NCI-H2171 treated with DMSO at 0.1 percent for 48 hours (cell line): ENCODE measurements around the gene POLR3B.
"Not testable (repeated sequence)": the region's sequence is repeated elsewhere in the genome, so short reads cannot be mapped to it uniquely, and the experiment has no call there.

Experiments
- DNase-seq: peaks from one replicate; lab custom pipeline; 2025; lab: John Stamatoyannopoulos, UW

Gene POLR3B

DNA sequence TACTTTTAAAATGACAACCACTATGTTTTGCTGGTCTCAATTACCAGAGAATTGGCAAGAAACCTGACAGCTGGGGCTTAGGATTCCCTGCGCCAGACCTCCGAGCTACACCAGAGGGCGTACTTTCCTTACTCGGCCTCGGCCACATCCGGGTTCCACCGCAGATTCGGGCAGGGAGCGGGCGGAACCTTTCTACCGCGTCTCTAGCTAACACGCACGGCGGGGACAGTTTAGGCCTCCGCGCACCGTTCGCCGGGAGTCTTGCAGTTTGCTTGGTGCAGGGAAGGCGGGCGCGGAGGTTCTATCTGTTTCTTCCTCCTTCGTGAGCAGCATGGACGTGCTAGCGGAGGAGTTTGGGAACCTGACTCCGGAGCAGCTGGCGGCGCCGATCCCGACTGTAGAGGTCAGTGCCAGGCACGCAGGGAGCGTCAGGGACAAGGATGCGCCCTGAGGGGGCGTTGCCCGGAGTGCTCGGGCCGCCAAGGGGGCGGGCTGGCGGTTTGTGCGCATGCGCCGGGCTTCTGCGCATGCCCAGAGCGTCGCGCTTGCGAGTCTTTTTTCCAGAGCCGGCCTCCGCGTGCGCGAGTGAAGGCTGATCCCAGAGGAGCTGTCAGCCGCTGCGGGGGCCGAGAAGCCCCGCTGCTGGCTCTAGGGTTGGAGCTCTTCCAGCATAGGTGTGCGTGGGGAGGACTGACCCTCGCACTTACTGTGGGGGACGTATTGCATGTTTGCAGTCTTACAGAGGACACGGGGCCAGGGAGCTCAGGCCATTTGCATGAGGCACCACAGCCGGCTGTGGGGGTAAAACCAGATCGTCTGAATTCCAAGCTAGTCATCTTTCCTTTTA lies at the start of gene POLR3B:
Gene POLR3B (plus strand): TSS at position 200 of the 847 bp plus-strand sequence. CDS start 132 bp downstream, at position 332.
- DNase-seq = peak; percentile 96

DNA sequence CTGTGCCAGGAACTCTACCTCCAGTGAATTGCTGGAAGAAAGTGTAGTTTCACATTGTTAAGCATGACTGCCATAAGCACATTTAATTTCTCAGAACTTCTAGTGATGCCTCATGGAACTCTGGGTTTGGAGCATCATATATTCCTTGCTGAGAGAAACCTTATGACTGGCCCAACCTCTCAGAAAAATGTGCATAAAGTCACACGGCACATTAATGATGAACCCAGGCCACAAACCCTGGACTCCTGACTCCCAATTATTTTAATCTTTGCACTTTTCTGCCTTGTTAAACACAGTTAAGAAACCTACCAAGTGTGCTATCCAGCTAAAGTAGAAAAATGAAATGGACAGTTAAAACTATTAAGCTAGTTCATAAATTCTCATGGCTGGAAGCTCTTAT lies 49.4 kb upstream of the POLR3B start:
- DNase-seq = no peak

DNA sequence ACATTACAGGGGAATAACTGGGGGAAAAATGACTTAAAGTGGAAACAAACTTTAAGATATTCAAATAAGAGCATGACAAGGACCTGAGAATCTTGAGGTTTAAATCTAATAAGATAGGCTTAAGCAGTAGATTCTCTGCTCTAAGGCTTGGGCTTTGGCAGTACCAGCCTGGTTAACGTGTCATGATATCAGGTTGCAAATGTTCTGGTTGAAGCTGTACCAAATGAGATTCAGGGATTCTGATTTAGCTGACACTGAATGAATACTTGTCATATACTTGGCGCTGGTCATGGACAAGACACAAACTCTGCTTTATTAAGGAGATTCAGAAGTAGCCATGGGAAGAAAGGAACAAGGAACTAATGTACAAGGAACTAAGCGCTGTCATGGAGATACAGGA lies 48.9 kb upstream of the POLR3B start:
- DNase-seq = no peak

DNA sequence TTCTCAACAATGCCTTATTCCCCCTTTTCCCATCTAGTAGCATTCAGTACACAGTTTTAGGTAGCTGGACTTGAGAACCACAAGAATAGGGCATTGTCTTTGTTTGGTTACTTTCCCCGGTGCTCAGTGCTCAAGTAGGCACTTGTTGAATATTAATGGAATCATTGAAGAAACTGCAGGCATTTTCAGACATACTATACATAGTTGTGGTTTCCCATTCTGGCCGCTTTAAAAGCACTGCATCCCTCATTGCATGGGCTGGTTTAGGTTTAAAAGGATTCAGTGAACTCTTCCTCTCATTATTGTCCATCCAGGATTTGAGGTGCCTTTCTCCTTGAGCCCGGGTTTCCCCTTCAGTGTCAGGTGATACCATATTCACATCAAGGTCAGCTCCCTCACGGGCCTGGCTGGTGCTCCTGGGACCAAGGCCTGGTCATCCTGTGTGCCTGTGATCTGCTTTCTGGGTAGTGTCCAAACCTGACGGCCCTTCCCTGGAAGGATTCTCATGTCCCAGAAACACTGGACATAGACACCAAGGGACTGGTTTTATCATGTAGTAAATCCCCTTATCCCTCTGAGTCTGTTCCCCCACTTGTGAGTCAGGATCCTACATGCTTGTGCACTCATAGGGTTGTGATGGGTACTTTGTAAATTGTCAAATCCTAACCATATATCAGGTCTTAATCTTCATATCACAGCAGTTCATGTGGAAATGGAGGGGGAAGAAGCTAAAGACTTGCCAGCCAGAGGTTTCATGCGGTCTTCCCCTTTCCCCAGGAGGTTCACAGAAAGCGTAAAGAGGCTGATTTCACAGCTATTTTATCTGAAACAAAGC lies 47.7 kb upstream of the POLR3B start:
- no peak for DNase-seq

DNA sequence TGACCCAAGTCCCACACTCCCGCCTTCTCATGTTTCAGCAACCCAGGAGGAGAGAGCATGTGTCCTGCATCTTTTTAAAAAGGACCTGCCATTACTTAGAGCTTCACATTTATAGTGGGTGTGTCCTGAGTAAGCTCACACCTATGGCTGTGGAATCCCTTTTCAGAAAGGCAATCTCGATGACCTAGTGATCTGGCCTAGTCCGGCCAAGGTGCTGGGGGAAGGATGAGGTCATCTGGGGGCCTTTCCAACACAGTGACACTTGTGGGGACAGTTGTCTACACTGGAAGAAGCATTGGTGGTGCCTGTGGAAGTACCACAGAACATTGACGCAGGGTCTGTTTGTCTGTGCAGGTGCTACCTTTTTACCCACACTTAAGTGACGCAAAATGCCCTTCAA lies 46.9 kb upstream of the POLR3B start:
- no peak for DNase-seq

DNA sequence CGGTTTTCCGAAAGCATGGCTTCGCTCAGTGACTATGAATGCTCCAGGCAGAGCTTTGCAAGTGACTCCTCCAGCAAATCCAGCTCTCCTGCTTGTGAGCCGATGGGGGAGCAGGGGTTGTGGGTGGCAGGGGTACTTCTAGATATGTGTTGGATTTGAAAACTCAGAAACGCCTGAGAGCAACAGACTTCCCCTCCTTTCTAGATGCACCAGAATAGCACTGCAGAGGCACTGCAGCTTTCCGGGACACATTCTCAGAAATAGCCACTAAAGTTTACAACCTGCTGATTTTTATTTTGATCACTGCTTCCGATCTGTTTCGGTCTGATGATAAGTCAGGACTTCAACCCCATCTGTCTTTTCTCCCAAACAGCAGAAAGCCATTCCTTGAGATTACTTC lies 46.4 kb upstream of the POLR3B start:
- DNase-seq = no peak

DNA sequence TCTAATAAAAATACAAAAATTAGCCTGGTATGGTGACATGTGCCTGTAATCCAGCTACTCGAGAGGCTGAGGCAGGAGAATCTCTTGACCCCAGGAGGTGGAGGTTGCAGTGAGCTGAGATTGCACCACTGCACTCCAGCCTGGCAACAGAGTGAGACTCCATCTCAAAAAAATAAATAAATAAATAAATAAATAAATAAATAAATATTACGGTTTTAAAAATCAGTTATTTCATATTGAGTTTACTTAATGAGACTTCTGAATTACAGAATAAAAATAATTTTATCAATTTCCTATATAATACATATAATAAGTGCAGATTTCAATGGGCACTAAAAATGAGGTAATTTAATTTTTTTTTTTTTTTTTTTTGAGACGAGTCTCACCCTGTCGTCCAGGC lies 44.1 kb upstream of the POLR3B start:
- not testable (repeated sequence) for DNase-seq

DNA sequence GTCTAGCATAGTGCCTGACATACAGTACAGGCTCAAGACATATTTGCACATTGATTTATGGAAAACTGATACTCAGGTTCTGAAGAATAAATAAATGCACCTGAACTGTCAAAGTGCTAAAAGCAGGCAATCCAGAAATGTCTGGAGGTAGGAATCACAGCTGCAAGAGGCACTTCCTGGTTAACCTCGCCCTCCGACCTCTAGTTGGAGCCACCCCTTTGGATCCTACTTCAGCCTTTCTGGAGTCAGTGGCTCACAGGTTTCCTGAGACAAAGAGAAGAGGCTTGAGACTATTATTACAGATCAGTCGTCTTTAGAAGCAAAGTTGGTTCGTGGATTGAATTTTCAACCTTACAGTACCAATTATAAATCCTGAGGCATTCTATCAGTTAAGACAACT lies 42.0 kb upstream of the POLR3B start:
- DNase-seq = no peak

DNA sequence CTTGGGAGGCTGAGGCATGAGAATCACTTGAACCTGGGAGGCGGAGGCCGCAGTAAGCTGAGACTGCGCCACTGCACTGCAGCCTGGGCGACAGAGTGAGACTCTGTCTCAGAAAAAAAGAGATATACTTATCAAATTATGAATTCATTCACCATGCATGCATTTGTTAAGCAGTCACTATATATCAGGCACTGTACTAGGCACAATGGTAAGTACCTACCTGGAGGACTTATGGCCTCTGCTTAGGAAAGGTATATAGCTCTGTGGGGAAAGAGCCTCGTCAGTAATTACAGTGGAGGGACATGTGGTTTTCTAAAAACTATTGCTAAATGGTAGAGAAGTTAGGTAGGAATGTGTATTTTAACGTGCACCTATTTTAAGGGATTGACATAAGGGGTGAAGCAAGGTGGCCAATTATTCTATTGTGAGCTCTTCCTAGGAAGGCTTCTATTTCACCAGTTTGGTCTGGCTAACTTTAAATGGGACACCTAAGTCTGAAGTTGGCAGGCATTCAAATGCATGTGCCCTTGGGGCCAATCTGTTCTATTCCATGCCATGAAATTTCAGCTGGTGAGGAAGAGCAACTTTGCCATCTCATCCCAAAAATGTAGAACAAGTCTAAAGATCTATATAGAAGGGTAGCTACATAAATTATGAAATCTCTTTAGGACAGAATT lies 40.0 kb upstream of the POLR3B start:
- DNase-seq = peak; percentile 63

DNA sequence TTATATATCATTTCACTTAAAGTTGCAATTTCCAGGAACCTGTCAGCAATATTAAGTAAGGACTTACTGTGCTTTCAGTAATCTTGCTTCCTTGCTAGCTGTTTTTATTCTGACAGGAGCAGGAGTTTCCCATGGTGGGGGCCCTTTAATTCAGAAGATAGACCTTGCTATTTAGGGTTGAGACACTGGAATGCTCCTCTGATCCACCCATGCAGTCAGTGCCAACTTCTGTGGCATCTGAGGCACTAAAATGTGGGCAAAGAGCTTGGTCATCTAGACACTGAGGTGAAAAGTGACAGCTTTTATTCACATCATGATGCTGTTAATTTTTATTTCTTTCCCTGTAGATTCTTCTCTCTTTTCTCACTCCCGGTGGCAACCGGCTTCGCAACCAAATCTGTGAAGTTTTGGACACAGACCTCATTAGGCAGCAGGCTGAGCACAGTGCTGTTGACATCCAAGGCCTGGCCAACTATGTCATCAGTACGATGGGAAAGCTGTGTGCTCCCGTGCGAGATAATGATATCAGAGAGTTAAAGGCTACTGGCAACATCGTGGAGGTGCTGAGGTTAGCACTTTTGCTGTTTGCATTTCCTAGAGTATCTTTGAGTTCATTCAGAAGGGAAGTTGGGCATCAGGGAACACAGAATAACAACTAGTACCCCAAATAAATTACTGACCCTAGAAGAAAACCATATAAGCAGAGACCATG lies 36.3 kb upstream of the POLR3B start:
- DNase-seq = no peak

DNA sequence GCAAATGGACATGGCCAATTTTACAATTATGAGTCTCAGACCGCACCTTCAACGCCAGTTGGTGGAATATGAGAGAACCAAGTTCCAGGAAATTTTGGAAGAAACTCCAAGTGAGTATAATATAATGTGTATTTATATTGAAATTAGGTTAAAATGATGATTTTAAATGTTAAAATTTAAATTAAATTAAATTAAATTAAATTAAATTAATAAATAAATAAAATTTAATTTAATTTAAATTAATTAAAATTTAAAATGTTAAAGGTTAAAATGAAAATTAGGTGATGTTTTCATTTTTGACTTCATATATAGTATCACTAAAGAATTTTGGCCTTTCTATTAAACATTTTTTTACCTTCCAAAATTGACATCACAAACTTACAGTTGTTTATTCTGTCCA lies 34.0 kb upstream of the POLR3B start:
- DNase-seq = no peak

DNA sequence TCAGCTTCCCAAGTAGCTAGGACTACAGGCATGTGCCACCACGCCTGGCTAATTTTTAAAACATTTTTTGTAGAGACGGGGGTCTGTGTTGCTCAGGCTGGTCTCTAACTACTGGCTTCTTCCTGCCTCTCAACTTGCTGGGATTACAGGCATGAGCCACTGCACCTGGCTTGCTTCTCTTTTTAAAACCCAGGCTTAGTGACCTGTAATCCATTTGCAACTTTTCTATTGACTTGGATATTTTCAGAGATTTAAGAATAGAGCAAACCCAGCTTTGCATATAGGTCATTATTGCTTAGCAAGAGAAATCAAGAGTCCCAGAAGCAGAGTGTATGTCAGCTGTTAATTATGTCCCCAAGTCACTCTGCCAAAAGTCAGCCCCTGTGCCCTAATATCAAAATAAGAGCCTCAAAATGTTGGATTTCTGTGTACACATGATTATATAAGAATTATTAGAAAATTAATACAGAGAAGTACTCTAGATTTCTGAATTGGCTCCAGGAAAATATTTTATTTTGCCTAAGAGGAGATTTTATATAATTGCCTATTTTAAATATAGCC lies 30.2 kb upstream of the POLR3B start:
- no peak for DNase-seq

DNA sequence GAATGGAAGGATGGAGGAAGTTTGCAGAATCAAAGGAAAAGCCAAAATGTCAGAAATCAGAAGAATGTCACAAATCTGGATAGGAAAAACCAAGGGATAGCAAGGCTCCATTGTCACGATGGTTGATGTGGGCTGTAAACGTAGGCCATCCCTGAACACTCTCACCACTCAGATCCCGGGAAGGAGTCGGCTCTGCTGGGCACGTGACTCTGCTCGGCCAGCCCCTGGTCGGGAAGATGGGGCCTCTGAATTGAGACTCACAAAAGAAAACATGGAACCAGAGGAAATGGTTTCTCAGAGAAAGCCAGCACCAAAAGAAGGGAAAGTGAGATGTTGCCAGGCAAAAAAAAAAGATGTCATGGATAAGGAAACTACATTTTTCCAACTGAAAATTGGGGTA lies 28.8 kb upstream of the POLR3B start:
- no peak for DNase-seq

DNA sequence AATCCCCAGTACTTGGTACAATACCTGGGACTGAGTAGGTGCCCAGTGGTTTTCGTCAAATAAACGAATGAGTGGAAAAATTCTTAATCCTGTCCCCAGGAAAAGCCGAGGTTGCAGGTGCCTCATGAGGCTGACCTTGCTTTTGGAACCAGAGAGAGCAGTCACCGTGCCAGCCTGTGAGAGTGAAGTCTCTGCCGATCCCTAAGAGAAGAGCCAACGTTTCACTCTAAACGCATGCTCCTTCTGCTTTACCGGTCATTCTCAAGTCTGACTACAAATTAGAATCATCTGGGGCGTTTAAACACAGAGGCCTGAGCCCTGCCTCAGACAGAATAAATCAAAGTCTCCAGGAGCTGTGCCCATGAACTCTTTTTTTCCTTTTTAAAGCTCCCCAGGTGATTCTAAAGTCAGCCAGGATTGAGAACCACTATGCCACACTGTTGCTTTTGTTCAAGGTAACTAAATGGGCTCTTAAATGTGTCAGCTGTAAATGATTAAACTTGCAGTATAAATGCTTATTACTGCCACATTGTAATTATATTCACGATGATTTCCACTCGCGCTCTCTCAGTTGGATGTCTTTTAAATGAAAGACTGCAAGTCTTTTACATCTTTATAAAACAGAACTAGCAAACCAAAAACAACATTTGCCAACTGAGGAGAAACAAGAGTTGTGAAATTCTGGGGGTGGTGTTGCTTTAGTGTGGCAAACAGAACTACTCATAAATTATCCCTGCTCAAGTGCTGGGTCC lies 28.1 kb upstream of the POLR3B start:
- DNase-seq = no peak

DNA sequence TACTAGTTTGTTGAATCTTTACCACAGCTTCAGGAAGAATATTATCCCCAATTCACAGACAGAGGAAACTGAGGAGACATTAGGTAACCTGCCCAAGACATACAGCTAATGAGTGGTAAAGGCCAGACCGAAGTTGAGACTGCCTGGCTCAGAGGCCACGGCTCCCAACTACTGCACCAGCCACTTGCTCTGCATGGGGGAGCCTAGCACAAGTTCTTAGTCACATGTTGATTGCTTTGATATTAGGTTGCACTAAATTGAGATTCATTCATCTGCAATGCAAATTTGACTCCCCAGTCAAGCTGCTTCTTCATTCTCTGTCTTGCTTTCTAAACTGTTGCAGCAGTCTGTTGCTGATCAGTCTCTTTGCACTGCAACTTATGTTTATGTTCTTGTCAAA lies 25.9 kb upstream of the POLR3B start:
- peak; percentile 54 for DNase-seq

DNA sequence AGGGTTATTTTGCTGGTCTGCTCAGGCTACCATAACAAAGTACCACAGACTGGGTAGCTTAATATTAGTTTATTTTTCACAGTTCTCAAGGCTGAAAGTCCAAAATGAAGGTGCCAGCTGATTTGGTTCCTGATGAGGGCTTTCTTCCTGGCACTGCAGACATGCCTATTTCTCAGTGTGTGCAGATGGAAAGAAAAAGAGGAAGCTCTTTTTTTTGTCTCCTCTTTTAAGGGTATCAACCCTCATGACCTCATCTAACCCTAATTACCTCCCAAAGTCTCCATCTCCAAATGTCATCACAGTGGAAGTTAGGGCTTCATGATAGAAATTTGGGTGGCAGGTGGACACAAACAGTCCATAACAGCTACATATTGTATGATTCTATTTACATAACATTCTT lies 25.0 kb upstream of the POLR3B start:
- no peak for DNase-seq

DNA sequence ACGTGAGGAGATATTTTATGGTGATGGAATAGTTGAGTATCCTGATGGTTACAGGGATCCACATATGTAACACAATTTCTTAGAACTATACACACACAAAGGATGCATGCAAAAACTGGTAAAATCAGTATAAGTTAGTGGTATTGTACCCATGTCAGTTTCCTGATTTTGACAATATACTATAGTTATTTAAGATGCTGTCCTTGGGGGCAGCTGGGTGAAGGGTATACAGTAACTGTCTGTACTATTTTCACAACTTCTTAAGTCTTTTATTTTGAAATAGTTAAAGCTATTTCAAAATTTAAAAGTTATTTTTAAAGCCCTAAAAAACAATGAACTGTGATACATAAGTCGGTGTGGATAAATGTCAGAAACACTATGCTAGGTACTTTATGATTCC lies 24.5 kb upstream of the POLR3B start:
- DNase-seq = no peak

DNA sequence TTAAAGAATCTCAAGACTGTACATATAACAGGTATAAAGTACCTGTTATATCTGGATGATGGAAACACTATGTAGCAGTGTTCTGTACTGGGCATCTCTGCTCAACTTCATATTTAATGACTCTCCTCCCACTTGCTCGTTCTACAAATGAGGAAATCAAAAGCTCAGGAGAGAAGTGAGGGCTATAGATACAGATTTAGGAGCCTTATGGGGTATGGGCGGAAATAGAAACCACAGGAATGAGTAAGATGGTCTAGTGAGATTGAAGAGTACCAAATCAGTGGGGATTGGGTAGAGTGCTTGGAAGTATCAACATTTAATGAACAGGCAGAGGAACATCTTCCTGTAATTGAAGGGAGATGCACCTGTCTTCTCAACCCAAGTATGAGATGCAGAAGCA lies 23.8 kb upstream of the POLR3B start:
- DNase-seq = no peak

DNA sequence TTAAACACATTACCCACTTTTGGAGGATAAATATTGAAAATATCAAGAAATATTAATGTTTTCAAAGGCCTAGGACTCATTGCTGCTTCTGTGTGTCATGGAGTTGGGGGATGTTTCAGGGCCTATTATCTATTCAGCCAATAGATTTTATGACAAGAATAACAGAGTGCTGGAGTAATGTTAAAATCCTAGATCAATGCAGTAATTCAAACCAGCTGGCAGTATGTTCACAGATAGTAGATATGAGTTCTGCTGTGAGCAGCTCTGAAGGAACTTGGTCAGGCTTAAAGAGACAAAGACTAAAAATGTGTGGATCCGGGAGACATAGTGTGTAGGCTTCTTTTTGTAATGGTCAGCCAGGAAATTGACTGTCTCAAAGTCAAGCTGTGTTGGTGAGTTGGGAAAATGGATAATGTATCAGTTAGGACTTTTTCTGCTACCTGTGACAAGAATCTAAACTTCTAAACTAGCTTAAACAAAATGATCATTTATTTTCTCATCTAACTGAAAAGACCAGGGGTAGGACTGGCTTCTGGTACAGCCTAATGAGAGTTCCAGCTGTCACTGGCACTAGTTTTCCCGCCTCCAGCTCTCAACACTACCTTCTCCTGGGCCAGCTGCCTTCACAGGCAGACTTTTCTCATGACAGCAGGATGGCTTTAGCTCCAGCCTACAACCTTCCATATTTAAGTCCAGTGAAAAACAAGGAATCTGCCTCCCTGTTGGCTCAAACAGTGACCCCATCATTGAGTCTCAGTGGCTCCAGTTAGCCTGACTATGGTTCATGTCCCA lies 16.3 kb upstream of the POLR3B start:
- DNase-seq = peak; percentile 20
